ENCODE measurements around the gene CBLC. TPM values are rescaled to one million over a fixed set of nuclear protein-coding genes. Genes with fewer than 3 reads are reported as not detected.

Gene CBLC
- total RNA-seq, 1 experiment from 2014 or later: 15.9 TPM

GRCh38 chr19:44746946-44747738 lies 30.5 kb upstream of the CBLC start:
- Histone ChIP-seq H3K56ac (ENCODE audit: insufficient read length, low read depth, low read length) (no peak overlapping the region), H3K18ac (ENCODE audit: insufficient read length, low read depth, low read length) (no peak overlapping the region), H2BK15ac (ENCODE audit: low read depth, low read length) (no peak overlapping the region), H3K4me1 (ENCODE audit: insufficient read depth, low read length) (no peaks in the 10 kb centered on the region), H4K91ac (ENCODE audit: insufficient read length, low read depth, low read length) (no peak overlapping the region), H3K14ac (ENCODE audit: insufficient read depth, low read length) (no peak overlapping the region), H4K20me1 (ENCODE audit: control insufficient read depth, insufficient read depth, insufficient read length) (no peaks in the 10 kb centered on the region), H3K9ac (ENCODE audit: extremely low read depth, insufficient read length, low read length) (no peak overlapping the region), H3K4me2 (ENCODE audit: insufficient read depth, insufficient read length, low read length) (peak overlapping the region; percentile 97), H2BK12ac (ENCODE audit: insufficient read length, low read depth, low read length) (no peak overlapping the region), H2BK120ac (ENCODE audit: low read depth, low read length, poor library complexity, severe bottlenecking) (no peak overlapping the region), H3K9me3 (ENCODE audit: control insufficient read depth, low read depth, low read length) (no peaks in the 10 kb centered on the region), H2BK20ac (ENCODE audit: low read depth, low read length, poor library complexity, severe bottlenecking) (no peak overlapping the region), H3K79me2 (ENCODE audit: insufficient read depth, low read length) (no peaks in the 10 kb centered on the region), H3K23ac (ENCODE audit: insufficient read length, low read depth, low read length) (no peak overlapping the region), H3K23me2 (ENCODE audit: insufficient read length, low read depth, low read length, poor library complexity, severe bottlenecking) (peaks cover 5% of the 10 kb centered on the region), H4K5ac (ENCODE audit: insufficient read length, low read depth, low read length) (no peak overlapping the region), H2BK5ac (ENCODE audit: insufficient read length, low read length) (no peak overlapping the region), H3K27ac (ENCODE audit: insufficient read length, low read depth, low read length) (no peak overlapping the region), H3T11ph (ENCODE audit: low read length) (no peak overlapping the region), H3K27me3 (ENCODE audit: insufficient read depth, low read length) (peaks cover 32% of the 10 kb centered on the region), H2AFZ (ENCODE audit: low read length) (no peak overlapping the region), H2AK5ac (ENCODE audit: insufficient read length, low read length) (no peak overlapping the region), H3K4ac (ENCODE audit: low read depth, low read length) (no peak overlapping the region), H4K8ac (replicated peaks; ENCODE audit: insufficient read length, low read depth, low read length) (no peak overlapping the region), H3K79me1 (ENCODE audit: insufficient read depth, low read depth, low read length, poor library complexity, severe bottlenecking) (no peaks in the 10 kb centered on the region)
- Mint-ChIP-seq H3K9me3 (no peaks in the 10 kb centered on the region; a peak in 2 of 5 replicates), H3K27ac (no peak overlapping the region; a peak in 1 of 7 replicates), H3K4me3 (peak overlapping the region; percentile 62 to 85), H3K36me3 (ENCODE audit: insufficient read depth in 1 of 3, low read depth in 3 of 3) (no peaks in the 10 kb centered on the region), H3K27me3 (ENCODE audit: low read depth) (peaks cover 77% of the 10 kb centered on the region), H3K4me1 (peaks cover 5 to 22% of the 10 kb centered on the region in 2 experiments)
- peak; percentile 83 for DNase-seq
- no peak for TF ChIP-seq CTCF (conservative IDR thresholded peaks at IDR 0.05)
- WGBS (ENCODE audit: extremely low coverage, insufficient read length, low lambda C conversion rate): no CpG with 5 or more reads among the region's 34 CpGs
